Endothelial cell of umbilical vein (primary cell): ENCODE data around the gene SRCIN1. TPM values are rescaled to one million over a fixed set of nuclear protein-coding genes. Genes with fewer than 3 reads are reported as not detected.

Experiments
- BruUV-seq: library from RNA; stranded (reverse); fragments of 400-500 nt; replicated peaks from 2 replicates; lab custom pipeline; 2021; lab: Mats Ljungman, UMichigan
- CTCF ChIA-PET: fragments of 300-600, 350-600 bp; sonication (Branson Sonifier 250); formaldehyde crosslinking; loops from one replicate; lab custom pipeline; 2021; ENCODE audit warnings: antibody characterized with exemption, inconsistent platforms; lab: Charles Lee
- POLR2A ChIA-PET: fragments of 300-600, 350-600 bp; sonication (Branson Sonifier 250); formaldehyde crosslinking; loops from one replicate; lab custom pipeline; 2021; ENCODE audit warnings: antibody characterized with exemption, inconsistent platforms; lab: Charles Lee
- DNase-seq: peaks from one replicate; pipeline ENCODE4 v3.0.0-alpha.2; 2011; ENCODE audit warnings: low read depth, low spot score
- FAIRE-seq: peaks from 2 replicates; lab custom pipeline; 2011; peaks lifted over from hg19 to GRCh38; lab: Jason Lieb, UNC
- H2AFZ ChIP-seq: 2 replicates; pipeline ENCODE4 v1.6.0; 2012; ENCODE audit warnings: low read depth, low read length, control low read depth, inconsistent platforms
- H3K27ac ChIP-seq: 2 replicates; pipeline ENCODE4 v1.5.1; 2011; ENCODE audit warnings: low read depth, mild to moderate bottlenecking, control low read depth, low read length, moderate library complexity; ENCODE audit not compliant: insufficient read depth
- H3K27me3 ChIP-seq, 2 experiments: 2 replicates each; pipeline versions ENCODE4 v1.6.0 to v1.6.1; 2011; ENCODE audit warnings: low read length in 2 of 2, mixed read lengths in 1 of 2; ENCODE audit not compliant: control insufficient read depth in 2 of 2, insufficient read depth in 2 of 2
- H3K36me3 ChIP-seq, 2 experiments: 2 replicates in 1 of 2; 3 replicates in 1 of 2; pipeline ENCODE4 v1.5.1; 2011; ENCODE audit warnings: low read length in 2 of 2, mild to moderate bottlenecking in 1 of 2, moderate library complexity in 1 of 2; ENCODE audit not compliant: control insufficient read depth in 2 of 2, insufficient read depth in 2 of 2; ENCODE audit errors: extremely low read depth in 1 of 2
- H3K4me1 ChIP-seq: 3 replicates; pipeline ENCODE4 v1.5.1; 2011; ENCODE audit warnings: mild to moderate bottlenecking, low read length; ENCODE audit not compliant: control insufficient read depth, insufficient read depth; ENCODE audit errors: extremely low read depth
- H3K4me2 ChIP-seq: 2 replicates; pipeline ENCODE4 v1.6.1; 2011; ENCODE audit warnings: low read length, control low read depth, mixed read lengths; ENCODE audit not compliant: insufficient read depth
- H3K4me3 ChIP-seq, 3 experiments: fragments of 200-600 bp in 1 of 3; sonication (generic), shearing (Covaris generic) in 1 of 3; replicated peaks in 1 of 3; 2 replicates each; pipeline ENCODE4 v1.5.1; 2011 to 2016; ENCODE audit warnings: control low read depth in 3 of 3, low read length in 3 of 3, mild to moderate bottlenecking in 2 of 3, inconsistent platforms in 1 of 3, low read depth in 1 of 3, moderate library complexity in 1 of 3; ENCODE audit not compliant: insufficient read depth in 1 of 3
- H3K79me2 ChIP-seq: 2 replicates; pipeline ENCODE4 v1.6.0; 2012; ENCODE audit warnings: low read length, inconsistent platforms; ENCODE audit not compliant: control insufficient read depth, insufficient read depth
- H3K9ac ChIP-seq: replicated peaks from 2 replicates; pipeline ENCODE3; 2011; ENCODE audit warnings: low read length, control low read depth; ENCODE audit not compliant: insufficient read depth; ENCODE audit errors: extremely low read depth
- H3K9me1 ChIP-seq: replicated peaks from 3 replicates; pipeline ENCODE4 v1.6.0; 2011; ENCODE audit warnings: mild to moderate bottlenecking, low read length; ENCODE audit not compliant: control insufficient read depth, insufficient read depth; ENCODE audit errors: extremely low read depth
- H3K9me3 ChIP-seq: replicated peaks from 2 replicates; pipeline ENCODE4 v1.5.1; 2012; ENCODE audit warnings: low read length, inconsistent platforms; ENCODE audit not compliant: control insufficient read depth, insufficient read depth
- H4K20me1 ChIP-seq: replicated peaks from 2 replicates; pipeline ENCODE3; 2011; ENCODE audit warnings: mild to moderate bottlenecking, low read length; ENCODE audit not compliant: control insufficient read depth, insufficient read depth; ENCODE audit errors: extremely low read depth
- EZH2 ChIP-seq: IDR thresholded peaks from 2 replicates; pipeline ENCODE4 v1.6.1; 2012; ENCODE audit warnings: borderline replicate concordance, low read depth, mild to moderate bottlenecking, moderate library complexity, low read length, inconsistent platforms; ENCODE audit not compliant: severe bottlenecking
- GATA2 ChIP-seq: IDR thresholded peaks from 2 replicates; pipeline ENCODE4 v1.7.0; 2011; ENCODE audit warnings: low read depth, mild to moderate bottlenecking, moderate library complexity, mixed read lengths, low read length; ENCODE audit not compliant: insufficient read length, insufficient read depth
- JUN ChIP-seq: IDR thresholded peaks from 2 replicates; pipeline ENCODE4 v1.6.1; 2011; ENCODE audit warnings: borderline replicate concordance, low read depth; ENCODE audit not compliant: insufficient read length, insufficient read depth
- MYC ChIP-seq: IDR thresholded peaks from one replicate; pipeline ENCODE4 v1.6.1; 2011; ENCODE audit warnings: mild to moderate bottlenecking, low read depth, low read length
- POLR2A ChIP-seq: IDR thresholded peaks from 2 replicates; pipeline ENCODE4 v1.6.1; 2012; ENCODE audit warnings: low read depth, mild to moderate bottlenecking, control low read depth, low read length
- POLR2AphosphoS5 ChIP-seq: IDR thresholded peaks from 2 replicates; pipeline ENCODE4 v1.6.1; 2012; ENCODE audit warnings: low read depth, mild to moderate bottlenecking, control low read depth, low read length, moderate library complexity; ENCODE audit not compliant: insufficient read depth
- dilution Hi-C: fragments of 300-500 bp; cut with MboI; formaldehyde crosslinking; loops from one replicate; pipeline ENCODE4 v1.15.0; 2019; ENCODE audit warnings: low sequenced_read_pairs; ENCODE audit not compliant: extremely low pct_ligation_motif_present
- intact Hi-C: fragments of 100-400 bp; cut with micrococcal nuclease; formaldehyde crosslinking; loops from one replicate; pipeline ENCODE4 v1.10.0; 2022
- polyA plus RNA-seq, 4 experiments: library from polyadenylated mRNA; depleted of rRNA in 3 of 4; stranded (reverse) in 3 of 4; unstranded in 1 of 4; fragments of >200 nt; gene quantifications; 2 replicates each; pipeline versions ENCODE4 v1.2.1 to v1.2.3, GENCODE V29; 2011 to 2012; ENCODE audit warnings: missing spikeins in 1 of 4
- total RNA-seq: library from RNA; stranded (reverse); gene quantifications from 2 replicates; pipeline ENCODE4 v1.2.3, GENCODE V29; 2021
- TF ChIP-seq, protein P1 (sequence below), 2 donors: IDR thresholded peaks; 1 replicate in 1 of 2; 2 replicates in 1 of 2; pipeline ENCODE4 v1.5.1; 2011; ENCODE audit warnings: low read length in 2 of 2, mild to moderate bottlenecking in 2 of 2, moderate library complexity in 2 of 2, control low read depth in 1 of 2, inconsistent platforms in 1 of 2, low read depth in 1 of 2; ENCODE audit not compliant: insufficient read depth in 1 of 2; ENCODE audit errors: extremely low read depth in 1 of 2
- TF ChIP-seq, protein P2 (sequence below): IDR thresholded peaks from 2 replicates; pipeline ENCODE4 v1.6.1; 2011; ENCODE audit not compliant: insufficient read depth, insufficient read length

The SRCIN1 gene
- total and polyA plus RNA-seq, 2 donors (not counting 3 experiments of a cell fraction or from before 2014, with no cell fraction given) = 0.15 to 0.35 TPM

DNA sequence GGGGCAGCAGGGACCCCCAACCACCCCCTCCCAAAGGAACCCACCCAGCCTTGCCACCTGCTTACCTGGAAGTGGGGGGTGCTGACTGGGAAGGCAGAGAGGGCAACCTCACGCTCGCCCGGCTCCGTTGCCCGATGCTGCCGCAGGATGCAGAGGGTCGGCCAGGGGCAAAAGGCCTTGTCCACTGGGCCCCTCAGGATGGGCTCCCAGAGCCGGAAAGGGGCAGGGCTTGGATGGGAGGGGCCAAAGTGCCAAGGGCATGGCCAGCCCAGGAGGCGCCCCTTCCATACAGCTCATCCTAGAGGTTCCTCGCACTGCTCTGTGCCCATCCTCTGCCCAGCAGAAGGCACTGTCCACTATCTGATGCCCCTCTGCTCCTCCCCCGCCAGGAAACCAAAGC, 59.4 kb downstream of the SRCIN1 start:
- H3K4me3 ChIP-seq = no peak overlapping the region
- DNase-seq (no peak), FAIRE-seq (no peak)
- no peaks in the 10 kb centered on the region for H3K9me1 ChIP-seq
- H3K9ac ChIP-seq = no peak overlapping the region
- ChIA-PET CTCF (interaction anchor here (0.7 to 6.7 kb wide), 4 partner anchors 9 to 114 kb away, joined by 3 to 40 read pairs (median 4); no protein-coding TSS in a partner anchor), POLR2A (no interaction called here)
- H3K36me3 ChIP-seq = no peaks in the 10 kb centered on the region
- no TSS peak for BruUV-seq
- no peak for TF ChIP-seq JUN
- no peak for TF ChIP-seq POLR2AphosphoS5
- TF ChIP-seq GATA2 = no peak
- TF ChIP-seq EZH2 = no peak
- TF ChIP-seq POLR2A = no peak
- TF ChIP-seq, protein P1, sequence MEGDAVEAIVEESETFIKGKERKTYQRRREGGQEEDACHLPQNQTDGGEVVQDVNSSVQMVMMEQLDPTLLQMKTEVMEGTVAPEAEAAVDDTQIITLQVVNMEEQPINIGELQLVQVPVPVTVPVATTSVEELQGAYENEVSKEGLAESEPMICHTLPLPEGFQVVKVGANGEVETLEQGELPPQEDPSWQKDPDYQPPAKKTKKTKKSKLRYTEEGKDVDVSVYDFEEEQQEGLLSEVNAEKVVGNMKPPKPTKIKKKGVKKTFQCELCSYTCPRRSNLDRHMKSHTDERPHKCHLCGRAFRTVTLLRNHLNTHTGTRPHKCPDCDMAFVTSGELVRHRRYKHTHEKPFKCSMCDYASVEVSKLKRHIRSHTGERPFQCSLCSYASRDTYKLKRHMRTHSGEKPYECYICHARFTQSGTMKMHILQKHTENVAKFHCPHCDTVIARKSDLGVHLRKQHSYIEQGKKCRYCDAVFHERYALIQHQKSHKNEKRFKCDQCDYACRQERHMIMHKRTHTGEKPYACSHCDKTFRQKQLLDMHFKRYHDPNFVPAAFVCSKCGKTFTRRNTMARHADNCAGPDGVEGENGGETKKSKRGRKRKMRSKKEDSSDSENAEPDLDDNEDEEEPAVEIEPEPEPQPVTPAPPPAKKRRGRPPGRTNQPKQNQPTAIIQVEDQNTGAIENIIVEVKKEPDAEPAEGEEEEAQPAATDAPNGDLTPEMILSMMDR (IDR thresholded peaks at IDR 0.05; ENCODE audit: extremely low read depth in 1 of 2, insufficient read depth in 1 of 2, low read depth in 1 of 2, low read length in 2 of 2) = no peak
- TF ChIP-seq, protein P2, sequence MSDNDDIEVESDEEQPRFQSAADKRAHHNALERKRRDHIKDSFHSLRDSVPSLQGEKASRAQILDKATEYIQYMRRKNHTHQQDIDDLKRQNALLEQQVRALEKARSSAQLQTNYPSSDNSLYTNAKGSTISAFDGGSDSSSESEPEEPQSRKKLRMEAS = no peak
- TF ChIP-seq MYC = no peak
- H3K79me2 ChIP-seq = no peaks in the 10 kb centered on the region
- H4K20me1 ChIP-seq = no peaks in the 10 kb centered on the region
- H3K27ac ChIP-seq = no peak overlapping the region
- no peak overlapping the region for H3K4me2 ChIP-seq
- no peaks in the 10 kb centered on the region for H3K27me3 ChIP-seq
- H2AFZ ChIP-seq = no peak overlapping the region
- no peaks in the 10 kb centered on the region for H3K4me1 ChIP-seq
- dilution Hi-C loops (no loop called here), intact Hi-C loops (no loop called here)
- no peaks in the 10 kb centered on the region for H3K9me3 ChIP-seq
